Adipocyte (in vitro differentiated cells): ENCODE measurements around the gene ALG8.
"Not testable (repeated sequence)": the region's sequence is repeated elsewhere in the genome, so short reads cannot be mapped to it uniquely, and the experiment has no call there.

ENCODE experiments used
- DNase-seq: peaks from one replicate; pipeline ENCODE4 v3.0.0-alpha.2; 2015; ENCODE audit warnings: low read depth
- H3K27me3 ChIP-seq: replicated peaks from 2 replicates; pipeline ENCODE4 v1.7.0; 2013; ENCODE audit warnings: mild to moderate bottlenecking, low read length, moderate library complexity; ENCODE audit not compliant: control insufficient read depth, insufficient read depth
- H3K36me3 ChIP-seq: 2 replicates; pipeline ENCODE4 v1.7.0; 2013; ENCODE audit warnings: low read length, mild to moderate bottlenecking, moderate library complexity; ENCODE audit not compliant: control insufficient read depth, insufficient read depth, severe bottlenecking
- H3K4me1 ChIP-seq: 2 replicates; pipeline ENCODE4 v1.7.0; 2013; ENCODE audit warnings: mild to moderate bottlenecking, low read length, moderate library complexity; ENCODE audit not compliant: control insufficient read depth, insufficient read depth
- H3K4me3 ChIP-seq: 2 replicates; pipeline ENCODE4 v1.7.0; 2013; ENCODE audit warnings: mild to moderate bottlenecking, low read length, moderate library complexity
- H3K9ac ChIP-seq: 2 replicates; pipeline ENCODE4 v1.7.0; 2013; ENCODE audit warnings: mild to moderate bottlenecking, low read length, moderate library complexity
- H3K9me3 ChIP-seq: 2 replicates; pipeline ENCODE4 v1.7.0; 2013; ENCODE audit warnings: mild to moderate bottlenecking, low read length, moderate library complexity; ENCODE audit not compliant: control insufficient read depth

ALG8 gene

DNA sequence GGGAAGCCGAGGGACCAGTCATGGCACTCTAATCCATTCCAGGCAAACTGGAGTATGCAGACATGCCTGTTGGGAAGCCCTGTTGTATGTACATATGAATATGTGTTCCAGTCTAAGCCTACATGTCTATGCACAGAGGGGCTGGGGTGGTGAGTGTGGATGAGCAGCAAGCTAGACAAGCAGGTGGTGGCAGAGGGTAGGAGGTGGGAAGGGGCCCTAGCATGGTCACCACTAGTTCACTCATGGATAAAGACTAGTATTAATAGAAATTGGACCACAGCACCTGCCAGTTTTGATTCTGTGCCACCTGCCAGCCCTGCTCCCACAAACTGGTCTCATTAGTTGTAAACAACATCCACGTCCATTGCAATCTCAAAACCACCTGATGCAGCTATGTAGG is 74.2 kb downstream of the ALG8 start:
- Histone ChIP-seq H3K36me3 (peaks cover 27% of the 10 kb centered on the region), H3K4me3 (peak overlapping the region; percentile 80), H3K9ac (peak overlapping the region; percentile 78), H3K9me3 (no peaks in the 10 kb centered on the region), H3K4me1 (peaks cover 44% of the 10 kb centered on the region), H3K27me3 (no peaks in the 10 kb centered on the region)
- DNase-seq = no peak

- H3K36me3 ChIP-seq = peaks cover 12% of the 10 kb centered on the region
- peak within 1 kb of the TSS; percentile 80 for H3K4me3 ChIP-seq
- no peak for DNase-seq
- peak within 1 kb of the TSS; percentile 78 for H3K9ac ChIP-seq
- no peaks in the 10 kb centered on the region for H3K27me3 ChIP-seq
- no peaks in the 10 kb centered on the region for H3K9me3 ChIP-seq
- peaks cover 37% of the 10 kb centered on the region for H3K4me1 ChIP-seq
Measured at GRCh38 chr11:78063440-78064181, 75.8 kb downstream of the ALG8 start, which contains the start of gene THRSP. THRSP (plus strand) TSS chr11:78063861; CDS start chr11:78063882, 21 bp downstream.

- Histone ChIP-seq H3K4me3 (no peak overlapping the region), H3K27me3 (no peaks in the 10 kb centered on the region), H3K9me3 (no peaks in the 10 kb centered on the region), H3K36me3 (peaks cover 4% of the 10 kb centered on the region), H3K9ac (peak overlapping the region; percentile 68), H3K4me1 (peaks cover 38% of the 10 kb centered on the region)
- no peak for DNase-seq
Measured at GRCh38 chr11:78062671-78063070, 76.8 kb downstream of the ALG8 start.

GRCh38 chr11:78061921-78062311 is 77.5 kb downstream of the ALG8 start:
- no peak for DNase-seq
- H3K36me3 ChIP-seq = no peaks in the 10 kb centered on the region
- peaks cover 43% of the 10 kb centered on the region for H3K4me1 ChIP-seq
- H3K9ac ChIP-seq = peak overlapping the region; percentile 81
- H3K9me3 ChIP-seq = no peaks in the 10 kb centered on the region
- no peak overlapping the region for H3K4me3 ChIP-seq
- no peaks in the 10 kb centered on the region for H3K27me3 ChIP-seq

DNA sequence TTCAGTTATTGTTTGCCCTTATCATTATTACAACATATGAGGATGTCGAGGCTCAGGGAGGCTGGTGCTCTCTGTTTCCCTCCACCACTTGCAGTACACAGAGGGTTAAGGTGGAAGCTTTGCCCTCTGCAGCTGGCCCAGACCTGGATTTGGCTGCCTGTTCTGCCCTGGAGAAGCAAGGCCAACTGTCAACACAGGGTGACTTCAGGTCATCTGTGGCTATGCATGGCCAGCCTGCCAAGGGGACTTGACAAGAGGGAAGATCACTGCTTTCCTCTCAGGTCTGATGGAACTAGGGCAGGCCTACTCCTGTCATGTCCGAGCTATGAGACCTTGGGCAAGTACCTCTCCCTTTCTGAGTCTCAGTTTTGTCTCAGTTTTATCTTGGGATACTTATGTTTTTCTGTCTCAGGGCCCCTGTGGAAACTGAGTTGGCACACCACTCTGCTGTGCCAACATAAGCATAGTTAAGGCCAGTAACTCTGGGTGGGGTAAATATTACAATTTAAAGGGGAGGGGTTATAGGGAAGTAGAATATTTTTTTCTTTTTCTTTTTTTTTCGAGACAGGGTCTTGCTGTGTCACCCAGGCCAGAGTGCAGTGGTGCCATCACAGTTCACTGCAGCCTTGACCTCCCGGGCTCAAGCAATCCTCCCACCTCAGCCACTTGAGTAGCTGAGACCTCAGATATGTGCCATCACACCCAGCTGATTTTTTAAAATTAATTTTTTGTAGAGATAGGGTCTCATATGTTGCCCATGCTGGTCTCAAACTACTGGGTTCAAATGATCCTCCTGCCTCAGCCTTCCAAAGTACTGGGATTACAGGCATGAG is 78.1 kb downstream of the ALG8 start:
- H3K9ac ChIP-seq = peak overlapping the region; percentile 81
- DNase-seq = peak; percentile 30
- H3K36me3 ChIP-seq = no peaks in the 10 kb centered on the region

DNA sequence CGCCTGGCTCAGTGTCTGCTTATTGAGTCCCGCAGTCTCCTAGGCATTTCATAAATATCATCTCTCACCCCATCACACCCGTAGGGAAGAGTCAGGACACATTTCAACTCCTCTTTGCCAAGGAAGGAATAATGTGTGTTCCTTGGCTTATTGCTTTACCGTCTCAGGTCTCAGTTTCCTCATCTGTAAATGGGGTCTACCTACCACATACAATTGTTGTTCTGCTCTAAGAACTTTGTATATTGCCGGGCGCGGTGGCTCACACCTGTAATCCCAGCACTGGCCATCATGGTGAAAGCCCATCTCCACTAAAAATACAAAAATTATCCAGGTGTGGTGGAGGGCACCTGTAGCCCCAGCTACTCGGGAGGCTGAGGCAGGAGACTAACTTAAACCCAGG is 78.9 kb downstream of the ALG8 start:
- no peaks in the 10 kb centered on the region for H3K9me3 ChIP-seq
- H3K4me3 ChIP-seq = no peak overlapping the region
- H3K9ac ChIP-seq = peak overlapping the region; percentile 81
- DNase-seq = no peak
- H3K27me3 ChIP-seq = no peaks in the 10 kb centered on the region
- H3K36me3 ChIP-seq = no peaks in the 10 kb centered on the region
- H3K4me1 ChIP-seq = peaks cover 43% of the 10 kb centered on the region

More for the DNA sequence above, 78.1 kb downstream of the ALG8 start:
- Histone ChIP-seq H3K9me3 (no peaks in the 10 kb centered on the region), H3K4me1 (peaks cover 43% of the 10 kb centered on the region), H3K4me3 (no peak overlapping the region), H3K27me3 (no peaks in the 10 kb centered on the region)

GRCh38 chr11:78059749-78060328 is 79.6 kb downstream of the ALG8 start:
- H3K9me3 ChIP-seq, H3K36me3 ChIP-seq, DNase-seq, H3K4me3 ChIP-seq, H3K27me3 ChIP-seq: not testable (repeated sequence)
- Histone ChIP-seq H3K4me1 (peaks cover 47% of the 10 kb centered on the region), H3K9ac (peak overlapping the region; percentile 81)

DNA sequence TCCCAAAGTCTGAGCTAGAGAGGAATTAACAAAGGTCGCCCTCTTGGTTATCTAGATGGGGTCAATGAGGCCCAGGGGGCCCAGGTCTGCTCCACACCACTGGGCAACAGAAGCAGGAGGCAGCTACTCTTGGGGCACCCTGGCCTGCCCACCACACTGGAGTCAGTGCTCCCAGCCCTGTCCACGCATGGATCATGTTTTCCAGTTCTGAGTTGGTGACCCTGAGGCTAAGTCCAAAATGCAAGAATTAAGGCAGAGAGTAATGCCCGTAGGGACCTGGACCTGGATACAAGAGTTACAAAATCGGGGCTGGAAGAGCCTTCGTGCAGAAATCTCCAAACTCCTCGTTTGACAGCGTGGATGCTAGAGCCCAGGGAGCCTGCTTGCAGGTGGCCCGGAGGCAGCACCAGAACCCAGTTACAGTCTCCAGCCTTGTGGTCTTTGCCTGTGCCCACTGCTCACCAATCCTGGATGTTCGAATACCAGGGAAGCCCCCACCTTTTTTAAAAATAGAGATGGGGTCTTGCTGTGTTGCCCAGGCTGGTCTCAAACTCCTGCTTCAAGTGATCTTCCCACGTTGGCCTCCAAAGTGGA is 81.9 kb downstream of the ALG8 start:
- Histone ChIP-seq H3K9me3 (no peaks in the 10 kb centered on the region), H3K27me3 (no peaks in the 10 kb centered on the region), H3K4me1 (peaks cover 35% of the 10 kb centered on the region), H3K9ac (no peak overlapping the region), H3K4me3 (no peak overlapping the region), H3K36me3 (no peaks in the 10 kb centered on the region)
- no peak for DNase-seq

- H3K27me3 ChIP-seq = no peaks in the 10 kb centered on the region
- peaks cover 32% of the 10 kb centered on the region for H3K4me1 ChIP-seq
- H3K9ac ChIP-seq = peak overlapping the region; percentile 30
- no peak overlapping the region for H3K4me3 ChIP-seq
- no peak for DNase-seq
- no peaks in the 10 kb centered on the region for H3K36me3 ChIP-seq
- H3K9me3 ChIP-seq = no peaks in the 10 kb centered on the region
Measured at GRCh38 chr11:78056093-78056492, 83.3 kb downstream of the ALG8 start.

- Histone ChIP-seq H3K4me3 (no peak overlapping the region), H3K9me3 (no peaks in the 10 kb centered on the region), H3K36me3 (no peaks in the 10 kb centered on the region), H3K4me1 (peaks cover 26% of the 10 kb centered on the region), H3K27me3 (no peaks in the 10 kb centered on the region), H3K9ac (no peak overlapping the region)
- DNase-seq = no peak
Measured at GRCh38 chr11:78054971-78055370, 84.5 kb downstream of the ALG8 start.
